HT-29 (cell line): ENCODE data around the gene SETD5. TPM values are rescaled to one million over a fixed set of nuclear protein-coding genes. Genes with fewer than 3 reads are reported as not detected.

Experiments used
- DNase-seq: peaks from one replicate; pipeline ENCODE4 v3.0.0-alpha.2; 2015; ENCODE audit warnings: low spot score
- total RNA-seq: library from RNA; depleted of rRNA; stranded (reverse); fragments of >200 nt; shearing (Covaris generic); gene quantifications from 2 replicates; pipeline ENCODE4 v1.2.3, GENCODE V29; 2014; rRNA removed

Gene SETD5, protein sequence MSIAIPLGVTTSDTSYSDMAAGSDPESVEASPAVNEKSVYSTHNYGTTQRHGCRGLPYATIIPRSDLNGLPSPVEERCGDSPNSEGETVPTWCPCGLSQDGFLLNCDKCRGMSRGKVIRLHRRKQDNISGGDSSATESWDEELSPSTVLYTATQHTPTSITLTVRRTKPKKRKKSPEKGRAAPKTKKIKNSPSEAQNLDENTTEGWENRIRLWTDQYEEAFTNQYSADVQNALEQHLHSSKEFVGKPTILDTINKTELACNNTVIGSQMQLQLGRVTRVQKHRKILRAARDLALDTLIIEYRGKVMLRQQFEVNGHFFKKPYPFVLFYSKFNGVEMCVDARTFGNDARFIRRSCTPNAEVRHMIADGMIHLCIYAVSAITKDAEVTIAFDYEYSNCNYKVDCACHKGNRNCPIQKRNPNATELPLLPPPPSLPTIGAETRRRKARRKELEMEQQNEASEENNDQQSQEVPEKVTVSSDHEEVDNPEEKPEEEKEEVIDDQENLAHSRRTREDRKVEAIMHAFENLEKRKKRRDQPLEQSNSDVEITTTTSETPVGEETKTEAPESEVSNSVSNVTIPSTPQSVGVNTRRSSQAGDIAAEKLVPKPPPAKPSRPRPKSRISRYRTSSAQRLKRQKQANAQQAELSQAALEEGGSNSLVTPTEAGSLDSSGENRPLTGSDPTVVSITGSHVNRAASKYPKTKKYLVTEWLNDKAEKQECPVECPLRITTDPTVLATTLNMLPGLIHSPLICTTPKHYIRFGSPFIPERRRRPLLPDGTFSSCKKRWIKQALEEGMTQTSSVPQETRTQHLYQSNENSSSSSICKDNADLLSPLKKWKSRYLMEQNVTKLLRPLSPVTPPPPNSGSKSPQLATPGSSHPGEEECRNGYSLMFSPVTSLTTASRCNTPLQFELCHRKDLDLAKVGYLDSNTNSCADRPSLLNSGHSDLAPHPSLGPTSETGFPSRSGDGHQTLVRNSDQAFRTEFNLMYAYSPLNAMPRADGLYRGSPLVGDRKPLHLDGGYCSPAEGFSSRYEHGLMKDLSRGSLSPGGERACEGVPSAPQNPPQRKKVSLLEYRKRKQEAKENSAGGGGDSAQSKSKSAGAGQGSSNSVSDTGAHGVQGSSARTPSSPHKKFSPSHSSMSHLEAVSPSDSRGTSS (N-terminal part only)
- total RNA-seq = 27.3 and 41.9 TPM in 2 replicates

DNA sequence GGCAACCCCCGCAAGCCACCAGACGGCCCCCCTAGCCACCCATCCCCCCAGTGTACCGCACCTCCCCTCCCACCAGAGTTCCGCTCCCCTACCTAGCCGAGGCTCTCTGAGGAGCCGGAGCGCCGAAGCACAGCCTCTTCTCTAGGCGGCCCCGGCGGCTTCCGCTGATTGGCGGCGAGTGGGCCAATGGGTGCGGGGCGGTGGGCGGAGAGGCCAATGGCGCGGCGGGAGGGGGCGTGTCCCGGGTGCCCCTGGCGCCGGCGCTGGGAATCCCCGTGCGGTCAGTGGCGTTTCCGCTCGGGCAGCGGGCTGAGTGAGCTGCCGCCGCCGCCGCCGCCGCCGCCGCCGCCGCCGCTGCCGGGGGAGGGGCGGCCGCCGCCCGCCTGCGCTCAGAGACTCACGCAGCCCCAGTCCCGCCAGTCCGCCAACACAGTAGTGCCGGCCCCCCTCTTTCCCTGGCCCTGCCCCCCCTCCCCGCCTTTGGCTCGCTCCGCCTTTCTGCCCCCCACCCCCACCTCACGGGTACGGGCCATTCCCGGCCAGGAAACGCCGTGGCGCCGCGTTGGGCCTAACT is at the start of gene SETD5:
Gene SETD5 (plus strand): TSS at position 284 of the 574 bp plus-strand sequence. CDS start 31,324 bp downstream, outside the sequence.
- peak; percentile 91 for DNase-seq

DNA sequence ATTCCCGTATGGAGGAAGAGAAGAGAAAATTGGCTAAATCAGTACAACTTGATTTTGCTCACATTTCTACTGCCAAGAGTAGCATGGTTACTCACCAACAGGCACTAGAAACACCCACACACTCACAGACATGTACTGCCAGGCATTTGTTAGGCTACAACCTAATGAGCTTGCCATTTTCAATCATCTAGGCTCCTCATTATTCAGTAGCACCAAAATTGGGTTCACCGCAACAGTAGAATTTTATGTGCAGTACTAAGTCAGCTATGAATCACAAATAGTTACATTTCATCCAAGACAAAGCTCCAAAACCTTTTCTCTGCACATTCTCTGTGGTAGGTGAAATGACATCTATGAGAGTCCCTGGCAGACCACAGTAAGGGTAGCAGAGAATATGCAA is 49.5 kb upstream of the SETD5 start:
- DNase-seq = no peak

DNA sequence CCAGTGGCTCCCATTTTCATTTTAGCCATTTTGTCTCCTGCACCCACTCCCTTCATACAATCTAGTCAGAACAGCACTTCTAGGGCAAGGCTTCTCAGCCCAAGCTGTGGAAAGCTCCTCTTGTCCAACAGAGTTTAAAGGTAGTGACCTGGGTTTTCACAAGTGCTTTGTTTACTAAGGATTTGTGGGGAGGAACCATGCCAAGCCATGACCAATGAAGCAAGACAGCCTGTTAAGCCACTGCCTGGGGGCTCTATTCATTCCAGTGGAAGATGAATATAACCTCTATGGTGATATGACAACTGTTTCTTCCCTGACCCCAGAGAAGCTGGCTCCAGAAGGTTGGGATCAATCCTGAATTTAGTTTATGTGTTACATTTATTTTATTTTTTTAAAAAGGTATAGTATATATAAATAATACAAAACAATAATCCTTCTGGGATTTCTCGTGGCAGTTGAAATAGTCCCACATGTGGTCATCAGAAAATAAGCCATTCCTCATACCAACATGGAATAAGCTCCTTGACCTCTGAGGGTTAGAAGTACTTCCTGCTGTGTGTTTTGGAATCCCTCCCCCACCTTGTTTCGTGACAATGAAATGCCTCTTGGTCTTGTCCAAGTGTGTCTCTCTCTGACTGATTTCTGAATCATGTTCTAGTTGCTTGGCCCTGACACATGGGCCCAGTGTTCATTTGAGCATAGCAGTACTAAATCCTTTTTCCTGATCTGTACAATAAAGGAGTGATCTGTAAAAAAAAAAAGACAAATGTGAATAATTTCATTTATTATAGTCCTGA is 47.9 kb upstream of the SETD5 start:
- no peak for DNase-seq

DNA sequence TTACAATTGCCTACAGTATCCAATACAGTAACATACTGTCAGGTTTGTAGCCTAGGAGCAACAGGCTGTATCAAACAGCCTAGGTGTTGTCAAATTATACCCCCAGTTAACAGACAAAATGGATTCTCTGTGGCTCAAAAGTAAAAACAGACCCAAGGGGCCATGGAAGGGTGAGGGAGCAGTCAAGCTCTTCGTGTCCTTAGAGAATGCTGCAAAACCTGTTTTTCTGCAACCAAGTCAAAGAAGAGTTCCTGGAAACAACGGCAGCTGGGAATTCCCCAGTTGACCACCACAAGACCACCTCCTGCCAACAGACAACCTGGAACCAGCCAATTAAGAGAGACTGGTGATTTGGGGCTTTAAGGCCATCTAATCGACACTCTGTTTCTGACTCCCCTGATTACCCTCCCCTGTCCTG is 45.7 kb upstream of the SETD5 start:
- DNase-seq = peak; percentile 55

DNA sequence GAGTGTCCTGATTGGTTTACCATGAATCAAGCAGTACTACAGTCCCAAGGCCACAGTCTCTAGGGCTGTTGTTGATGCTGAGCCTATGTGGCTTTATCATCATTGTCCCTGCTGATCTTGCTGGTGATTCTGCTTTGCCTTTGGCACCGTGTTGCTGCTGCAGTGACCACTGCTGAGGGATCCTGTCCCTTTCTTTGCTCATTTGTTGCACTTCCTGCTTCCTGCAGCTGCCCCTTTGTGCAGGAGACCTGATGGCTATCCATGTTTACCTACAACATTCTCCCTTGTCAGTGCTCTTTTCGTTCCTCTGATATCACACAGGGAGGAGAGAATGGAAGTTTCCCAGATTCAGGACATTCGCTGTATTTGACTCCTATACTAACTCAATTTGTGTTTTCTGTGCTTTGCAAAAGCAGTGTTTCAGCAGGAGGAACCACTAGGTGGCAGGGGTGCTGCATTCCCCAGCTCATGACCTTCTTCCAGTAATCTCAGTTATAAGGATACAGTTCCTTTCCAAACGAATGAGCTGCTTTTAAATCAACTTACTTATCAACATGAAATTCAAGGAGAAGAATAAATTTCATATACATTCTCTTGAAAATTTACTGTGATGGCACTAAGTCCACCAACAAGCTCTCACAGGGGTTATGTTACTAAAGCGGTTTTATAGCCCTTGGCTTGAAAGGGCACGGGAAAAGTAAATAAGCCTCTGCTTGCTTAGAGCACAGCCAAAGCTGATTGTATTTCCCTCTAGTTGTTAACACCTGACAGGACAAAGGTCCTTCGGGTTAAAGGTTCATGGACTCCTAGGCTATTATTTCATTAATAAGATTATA is 44.3 kb upstream of the SETD5 start:
- DNase-seq = peak; percentile 76

DNA sequence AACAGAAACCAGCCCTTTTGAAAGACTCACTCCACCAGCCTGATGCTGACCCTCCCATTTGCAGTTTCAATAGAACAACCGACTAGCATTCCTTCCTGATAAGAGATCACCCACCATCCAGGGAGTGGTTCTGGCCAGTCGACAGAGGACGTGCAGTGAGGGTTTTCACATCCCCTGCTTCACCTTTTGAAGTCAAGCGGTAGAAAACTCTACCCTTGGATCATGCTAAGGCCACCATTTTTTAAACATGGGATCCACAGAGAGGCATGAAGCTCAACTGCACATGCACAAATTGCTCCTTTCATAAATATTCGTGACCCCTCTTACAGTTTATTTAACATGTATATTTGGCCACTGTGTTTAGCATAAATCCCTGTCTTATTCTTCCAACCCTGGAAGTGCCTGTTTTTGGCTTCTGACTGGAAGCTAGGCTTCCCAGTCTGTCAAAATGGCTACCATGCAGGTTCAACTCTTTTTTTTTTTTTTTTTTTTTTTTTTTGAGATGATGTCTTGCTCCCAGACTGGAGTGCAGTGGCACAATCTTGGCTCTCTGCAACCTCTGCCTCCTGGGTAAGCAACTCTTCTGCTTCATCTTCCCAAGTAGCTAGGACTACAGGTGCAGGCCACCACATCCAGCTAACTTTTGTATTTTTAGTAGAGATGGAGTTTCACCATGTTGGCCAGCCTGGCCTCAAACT is 35.6 kb upstream of the SETD5 start:
- no peak for DNase-seq

DNA sequence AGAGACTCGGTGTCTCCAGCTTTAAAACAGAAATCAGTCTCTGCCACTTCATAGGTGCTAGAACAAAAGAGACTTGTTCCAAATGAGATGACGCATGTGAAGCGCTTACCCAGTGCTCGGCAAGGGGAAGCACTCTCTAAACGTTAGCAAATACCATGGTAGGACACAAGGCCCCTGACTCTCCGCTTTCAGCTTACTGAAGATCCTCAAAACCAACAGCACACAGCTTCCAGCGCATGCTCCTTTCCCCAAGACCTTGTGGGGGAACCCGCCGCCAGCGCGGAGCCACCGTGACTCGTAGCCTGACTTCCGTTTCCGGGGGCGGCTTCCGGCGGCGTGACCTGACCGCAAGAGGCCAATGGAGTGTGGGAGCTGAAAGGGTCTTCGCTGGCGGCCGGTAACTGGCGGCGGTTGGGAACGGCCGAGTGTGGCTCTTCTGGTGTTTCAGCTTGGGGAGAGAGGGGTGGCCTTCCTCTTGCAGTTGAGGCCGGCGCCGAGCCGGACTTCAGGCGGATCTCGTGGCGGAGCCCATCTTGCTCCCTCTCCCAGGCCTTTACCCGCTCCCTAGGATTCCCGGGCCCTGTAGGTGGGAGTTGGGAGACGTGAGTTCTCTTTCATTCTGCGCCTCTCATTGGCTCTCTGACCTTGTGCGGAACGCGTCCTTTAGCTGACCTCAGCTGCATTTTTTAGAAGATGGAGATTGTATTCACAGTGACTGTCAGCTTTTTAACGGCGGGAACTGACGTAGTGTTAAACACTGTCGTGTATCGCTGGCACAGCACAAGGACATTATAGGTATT is 34.5 kb upstream of the SETD5 start, which contains the start of gene THUMPD3:
Gene THUMPD3 (plus strand): TSS at position 324 of the 800 bp plus-strand sequence. CDS start 2,015 bp downstream, outside the sequence.
- peak; percentile 77 for DNase-seq

DNA sequence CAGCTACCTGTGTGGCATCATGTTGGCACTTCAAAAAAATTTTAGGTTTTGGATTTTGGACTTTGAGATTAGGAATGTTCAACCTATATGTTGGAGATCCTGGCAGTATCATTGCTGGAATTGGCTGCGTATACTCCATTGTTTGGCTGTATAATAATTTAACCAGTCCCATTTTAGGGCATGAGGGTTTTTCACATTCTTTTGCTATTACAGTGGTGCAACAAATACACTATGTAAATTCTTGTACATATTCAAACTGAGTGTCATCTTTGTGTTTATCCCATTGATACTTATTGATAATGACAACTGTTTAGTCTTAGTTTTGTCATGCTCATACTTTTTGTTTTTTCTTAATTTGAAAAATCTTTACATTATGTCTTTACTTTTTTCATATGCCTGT is 27.9 kb upstream of the SETD5 start:
- no peak for DNase-seq

DNA sequence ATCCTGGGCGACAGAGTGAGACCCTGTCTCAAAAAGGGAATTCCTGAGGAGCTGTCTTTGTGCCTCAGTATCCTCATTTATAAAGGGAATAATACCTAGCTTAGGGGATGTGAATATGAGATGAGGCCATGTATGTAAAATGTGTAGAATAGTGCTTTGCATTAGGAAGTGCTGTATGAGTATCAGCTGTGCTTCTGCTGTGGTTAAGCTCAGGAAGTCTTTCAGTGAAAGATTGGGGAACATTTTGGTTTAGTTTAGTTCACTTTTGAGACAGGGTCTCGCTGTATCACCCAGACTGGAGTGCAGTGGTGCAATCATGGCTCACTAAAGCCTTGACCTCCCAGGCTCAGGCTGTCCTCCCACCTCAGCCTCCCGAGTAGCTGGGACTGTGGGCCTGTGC is 23.9 kb upstream of the SETD5 start:
- no peak for DNase-seq

DNA sequence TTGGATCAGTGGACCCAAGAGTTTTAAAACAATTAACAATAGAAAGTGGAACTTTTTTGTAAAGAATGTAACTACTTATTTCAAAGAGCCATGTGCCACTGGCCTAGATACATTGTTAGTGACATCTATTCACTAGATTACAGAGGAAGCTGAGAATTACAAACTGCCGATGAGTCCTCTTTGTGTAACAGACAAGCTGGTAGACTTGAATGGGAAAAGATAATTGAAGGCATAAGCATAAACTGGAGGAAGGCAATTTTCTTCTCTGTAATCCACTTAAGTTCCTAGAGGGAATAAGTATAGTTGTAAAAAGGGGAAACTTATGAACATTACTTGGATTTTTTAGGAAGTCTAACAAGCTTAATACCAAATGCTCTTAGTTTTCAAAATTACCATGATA is 19.4 kb upstream of the SETD5 start:
- no peak for DNase-seq

DNA sequence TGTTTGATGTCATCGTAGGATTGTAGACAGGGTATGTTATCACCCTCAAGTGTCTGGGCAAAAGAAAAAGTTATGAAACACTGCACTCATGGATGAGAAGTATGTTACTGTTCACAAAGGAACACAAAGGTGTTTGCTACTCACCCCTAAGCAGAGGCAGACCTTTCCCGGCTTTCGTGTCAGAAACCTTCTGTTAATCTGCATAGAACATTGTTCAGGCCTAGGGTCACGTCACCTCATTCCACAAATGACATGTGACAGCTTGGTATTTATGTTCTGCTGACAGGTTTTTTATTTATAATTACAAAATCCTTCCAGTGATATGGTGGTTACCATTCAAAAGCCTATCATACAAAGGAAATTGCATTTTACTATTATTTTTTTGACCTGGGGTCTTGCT is 18.1 kb upstream of the SETD5 start:
- DNase-seq = no peak

DNA sequence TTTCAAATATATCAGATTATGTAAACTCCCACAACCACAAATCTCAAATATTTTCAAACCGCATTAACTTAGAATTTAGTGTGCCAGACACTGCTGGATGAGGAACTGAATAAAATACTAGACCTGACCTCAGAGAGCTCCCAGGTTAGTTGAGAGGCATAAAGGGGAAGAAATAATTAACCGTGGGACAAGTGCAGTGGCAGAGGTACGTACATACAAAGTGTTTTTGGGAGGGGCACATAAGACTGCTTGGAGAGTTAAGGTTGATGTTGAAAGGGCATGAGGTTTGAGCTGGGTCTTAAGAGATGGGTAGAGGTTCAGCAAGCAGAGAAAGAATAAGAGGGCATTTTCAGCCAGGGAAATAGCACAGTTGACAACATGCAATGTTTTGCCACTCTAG is 17.4 kb upstream of the SETD5 start:
- DNase-seq = no peak

DNA sequence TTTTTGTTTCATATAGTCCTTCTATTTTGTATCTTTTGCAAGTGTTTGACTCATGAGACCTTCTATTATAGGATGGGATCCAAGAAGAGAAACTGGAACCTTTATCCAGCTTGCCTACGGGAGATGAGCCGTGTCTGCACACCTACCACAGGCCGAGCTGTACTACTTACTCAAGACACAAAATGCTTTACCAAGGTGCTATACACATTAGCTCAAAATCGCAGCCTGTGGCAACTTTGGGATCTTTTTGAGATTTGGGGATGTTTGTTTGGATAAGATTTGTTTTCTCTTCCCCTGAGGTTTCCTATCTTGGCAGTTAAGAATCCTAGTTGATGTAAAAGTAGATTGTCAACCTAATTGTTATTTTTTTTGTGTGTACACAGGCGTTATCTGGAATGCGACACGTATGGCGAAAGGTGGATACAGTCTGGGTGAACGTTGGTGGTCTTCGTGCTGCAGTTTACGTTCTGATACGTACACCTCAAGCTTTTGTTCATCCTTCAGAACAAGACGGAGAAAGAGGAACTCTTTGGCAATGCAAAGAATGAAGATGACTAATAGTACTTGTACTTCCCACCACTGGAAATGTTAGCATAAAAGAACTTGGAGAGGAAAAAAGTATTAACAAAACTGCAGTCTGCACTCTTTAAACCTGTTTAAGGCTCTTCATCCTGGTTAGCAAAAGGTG is 13.1 kb upstream of the SETD5 start:
- DNase-seq = no peak

DNA sequence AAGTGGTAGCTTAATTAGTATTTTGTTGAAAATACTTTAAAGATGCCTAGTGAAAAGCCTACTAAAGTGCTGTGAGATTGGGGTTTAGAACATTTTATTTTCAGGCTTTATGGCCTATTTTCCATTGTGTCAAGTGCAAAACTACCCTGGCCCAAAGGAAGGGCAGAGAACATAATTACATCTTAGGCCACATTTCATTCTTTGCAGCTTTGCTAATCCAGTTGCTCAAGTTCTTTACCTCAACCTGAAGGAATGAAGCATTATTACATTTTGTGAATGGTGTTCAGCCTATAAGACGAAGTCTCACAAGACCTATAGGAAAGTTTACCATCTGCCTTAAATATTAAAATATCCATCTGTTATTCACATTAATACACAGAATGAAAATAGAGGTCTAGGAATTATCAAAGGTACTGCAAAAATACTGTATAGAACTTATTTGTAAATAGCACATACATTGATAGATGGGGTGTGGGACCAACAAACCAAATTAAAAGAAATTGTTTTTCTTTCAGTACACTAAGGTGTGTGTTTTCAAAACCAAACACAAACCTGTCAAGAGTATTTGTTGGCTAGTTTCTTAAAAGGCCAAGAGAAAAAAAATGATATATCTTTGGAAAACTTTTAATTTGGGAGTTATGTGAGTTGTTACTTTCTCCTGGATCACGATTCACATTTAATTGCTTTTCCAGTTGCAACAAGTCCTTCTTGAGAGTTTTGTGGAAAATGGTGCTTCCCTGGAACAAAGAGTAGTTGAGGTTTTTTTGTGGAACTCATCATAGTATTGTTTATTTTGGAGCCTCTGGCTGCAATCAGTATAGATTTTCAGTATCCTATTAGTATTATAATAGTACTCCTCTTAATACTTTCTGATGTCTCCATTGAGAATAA is 12.0 kb upstream of the SETD5 start:
- no peak for DNase-seq

DNA sequence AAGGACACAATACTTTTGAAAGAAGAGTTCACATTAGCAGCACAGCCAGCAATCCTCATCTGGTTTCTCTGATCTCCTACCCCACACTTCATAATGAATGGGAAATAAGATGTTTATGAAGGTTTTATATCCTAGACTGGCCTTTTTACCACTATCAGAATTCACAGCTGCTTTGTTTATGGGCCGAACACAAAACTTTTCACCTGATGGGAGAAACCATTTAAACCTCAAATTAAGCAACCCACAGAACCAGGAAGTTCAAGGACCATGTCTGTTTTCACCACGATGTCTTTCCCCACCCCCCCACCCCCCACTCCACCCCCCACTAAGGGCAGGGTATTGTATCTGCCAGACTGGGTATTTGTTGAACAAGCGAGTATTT is 11.3 kb upstream of the SETD5 start:
- no peak for DNase-seq

DNA sequence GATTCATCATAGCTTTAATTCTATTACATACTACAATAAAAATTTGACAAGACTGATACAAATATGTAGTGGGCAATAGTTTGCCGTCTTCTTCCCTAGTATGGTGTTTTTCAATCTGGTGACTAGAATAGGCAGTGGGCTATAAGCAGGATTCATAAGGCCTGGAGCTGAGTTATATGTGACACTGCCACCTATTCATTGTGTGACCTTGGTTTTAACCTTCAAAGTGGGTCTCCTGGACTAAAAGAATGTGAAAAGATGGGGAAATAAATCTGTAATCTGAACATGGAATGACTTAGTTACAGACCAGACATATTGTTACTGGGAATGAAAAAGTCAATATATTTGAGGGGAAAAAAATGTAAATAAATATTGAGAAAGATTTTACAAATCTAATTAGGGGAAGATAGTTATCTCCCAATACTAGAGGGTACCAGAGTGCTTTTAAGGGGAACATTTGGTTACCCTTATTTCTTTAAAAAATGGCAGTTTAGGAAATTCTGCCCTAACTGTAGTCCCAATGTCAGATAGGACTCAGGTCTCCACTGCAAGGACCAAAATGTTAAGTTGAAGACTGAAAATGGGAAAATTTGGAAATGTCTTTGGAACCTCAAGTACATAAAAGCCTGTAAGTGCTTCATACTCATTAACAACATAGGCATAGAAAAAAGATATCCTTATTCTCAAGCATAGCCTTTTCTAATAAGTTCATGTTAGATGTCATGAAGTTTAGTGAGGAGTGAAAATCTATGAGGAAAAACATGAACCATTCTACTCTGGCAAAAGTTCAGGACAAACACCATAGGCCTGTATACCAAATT is 10.7 kb upstream of the SETD5 start:
- DNase-seq = no peak
